ENCODE measurements around the gene TMEM81. TPM values are rescaled to one million over a fixed set of nuclear protein-coding genes. Genes with fewer than 3 reads are reported as not detected.

The TMEM81 gene
- total and polyA plus RNA-seq, 11 donors: 1.3 to 3.8 (median 2.4) TPM

GRCh38 chr1:205072286-205072685, 12.0 kb downstream of the TMEM81 start:
- no peak overlapping the region for H3K4me3 ChIP-seq
- H3K27me3 ChIP-seq: no peaks in the 10 kb centered on the region
- H3K9me3 ChIP-seq: no peaks in the 10 kb centered on the region
- no peak overlapping the region for H3K27ac ChIP-seq
- WGBS, 4 donors: 86 to 91% (median 89%) methylated on average over 9 of the region's 9 CpGs
- H3K36me3 ChIP-seq: no peaks in the 10 kb centered on the region
- no peak for ATAC-seq
- no peak for DNase-seq
- TF ChIP-seq POLR2A (IDR thresholded peaks at IDR 0.05): no peak
- TF ChIP-seq CTCF (IDR thresholded peaks at IDR 0.05): no peak
- peaks cover 0 to 15% (median 2%) of the 10 kb centered on the region in 12 donors for H3K4me1 ChIP-seq
- intact Hi-C loops (cut with DNase I): no loop called here

GRCh38 chr1:205071801-205072200, 12.5 kb downstream of the TMEM81 start:
- no peaks in the 10 kb centered on the region for H3K27me3 ChIP-seq
- ATAC-seq (no peak), DNase-seq (no peak)
- TF ChIP-seq CTCF (IDR thresholded peaks at IDR 0.05): no peak
- TF ChIP-seq POLR2A (IDR thresholded peaks at IDR 0.05): no peak
- no peaks in the 10 kb centered on the region for H3K9me3 ChIP-seq
- H3K27ac ChIP-seq: no peak overlapping the region
- WGBS, 4 donors: 86 to 91% (median 89%) methylated on average over 10 to 12 of the region's 12 CpGs
- intact Hi-C loops (cut with DNase I): no loop called here
- peaks cover 0 to 11% (median under 1%) of the 10 kb centered on the region in 12 donors for H3K4me1 ChIP-seq
- no peaks in the 10 kb centered on the region for H3K36me3 ChIP-seq
- no peak overlapping the region for H3K4me3 ChIP-seq

- no peak for ATAC-seq
- intact Hi-C loops (cut with DNase I): no loop called here
- WGBS, 4 donors: 87 to 95% (median 90%) methylated on average over 2 of the region's 2 CpGs
Measured at GRCh38 chr1:205071028-205071409, 13.2 kb downstream of the TMEM81 start.

More at GRCh38 chr1:205071028-205071409, 13.2 kb downstream of the TMEM81 start:
- TF ChIP-seq CTCF (IDR thresholded peaks at IDR 0.05): no peak
- no peak for TF ChIP-seq POLR2A (IDR thresholded peaks at IDR 0.05)
- no peaks in the 10 kb centered on the region for H3K9me3 ChIP-seq
- H3K27me3 ChIP-seq: no peaks in the 10 kb centered on the region
- no peak overlapping the region for H3K4me3 ChIP-seq
- no peak for DNase-seq
- no peak overlapping the region for H3K27ac ChIP-seq
- H3K4me1 ChIP-seq: peaks cover 0 to 6% (median 0%) of the 10 kb centered on the region in 12 donors
- no peaks in the 10 kb centered on the region for H3K36me3 ChIP-seq

Measured in heart left ventricle (tissue), 16 donors.